Esophagus (tissue), 2 donors: Measurements from ENCODE around the gene SYK. TPM values are rescaled to one million over a fixed set of nuclear protein-coding genes. Genes with fewer than 3 reads are reported as not detected.

Source experiments
- polyA plus RNA-seq, 2 donors: library from polyadenylated mRNA; stranded (reverse); fragments of 200-250 nt; gene quantifications; one replicate each; pipeline ENCODE4 v1.2.3, GENCODE V29; 2013
- donor health status: healthy with polysubstance abuse.
- donor health status: Bipolar disorder and iron deficiency.

Gene SYK
- polyA plus RNA-seq, 2 donors, result 12.0 to 16.5 TPM

Other genes starting within 250 kb of the SYK start
- under 1 TPM in 1 of 2 donors, not detected in 1; under 0.01 TPM for gene DIRAS2, start 159.0 kb upstream of the SYK start, polyA plus RNA-seq